ENCODE data around the gene AGMAT.

DNA sequence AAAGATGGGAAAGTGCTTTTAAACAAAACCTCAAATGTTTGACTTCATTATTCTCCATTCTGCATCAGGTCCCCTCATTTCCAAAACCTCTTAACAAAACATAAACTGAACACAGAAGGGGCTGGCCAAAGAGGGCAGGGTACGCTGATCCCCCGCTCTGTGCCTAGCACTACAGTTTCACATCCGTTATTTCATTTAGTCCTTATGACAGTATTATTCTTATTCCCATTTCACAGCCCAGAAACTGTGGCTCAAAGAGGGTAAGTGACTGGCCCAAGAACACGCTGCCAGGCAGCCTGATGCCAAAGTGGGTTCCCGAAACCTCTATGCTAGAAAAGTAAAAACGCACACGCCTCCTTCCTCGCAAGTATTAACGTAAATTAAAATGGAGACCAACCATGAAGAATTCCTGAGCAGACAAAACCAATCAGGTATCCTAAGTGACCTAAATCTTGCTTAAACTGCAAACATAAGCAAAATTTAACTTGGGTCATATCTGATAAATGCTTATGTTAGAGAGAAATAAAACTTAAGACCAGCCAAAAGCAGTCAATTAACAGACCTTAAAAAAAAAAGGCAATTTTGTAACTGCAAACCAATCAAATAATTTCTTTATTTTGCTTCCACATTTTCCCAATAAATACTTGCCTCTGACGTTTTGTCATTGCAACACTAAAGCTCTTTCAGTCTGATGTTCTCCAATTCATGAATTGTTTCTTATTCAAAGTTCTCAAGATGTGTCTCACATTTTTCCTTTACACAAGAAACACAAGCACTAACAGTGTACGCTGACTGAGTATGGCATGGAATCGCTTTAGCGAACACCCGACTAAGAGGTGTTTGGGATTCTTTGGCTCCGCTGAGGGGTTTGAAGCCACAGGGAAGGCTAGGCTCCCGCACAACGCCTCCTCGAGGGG is 61.5 kb downstream of the AGMAT start:
- TF ChIP-seq, protein P1, sequence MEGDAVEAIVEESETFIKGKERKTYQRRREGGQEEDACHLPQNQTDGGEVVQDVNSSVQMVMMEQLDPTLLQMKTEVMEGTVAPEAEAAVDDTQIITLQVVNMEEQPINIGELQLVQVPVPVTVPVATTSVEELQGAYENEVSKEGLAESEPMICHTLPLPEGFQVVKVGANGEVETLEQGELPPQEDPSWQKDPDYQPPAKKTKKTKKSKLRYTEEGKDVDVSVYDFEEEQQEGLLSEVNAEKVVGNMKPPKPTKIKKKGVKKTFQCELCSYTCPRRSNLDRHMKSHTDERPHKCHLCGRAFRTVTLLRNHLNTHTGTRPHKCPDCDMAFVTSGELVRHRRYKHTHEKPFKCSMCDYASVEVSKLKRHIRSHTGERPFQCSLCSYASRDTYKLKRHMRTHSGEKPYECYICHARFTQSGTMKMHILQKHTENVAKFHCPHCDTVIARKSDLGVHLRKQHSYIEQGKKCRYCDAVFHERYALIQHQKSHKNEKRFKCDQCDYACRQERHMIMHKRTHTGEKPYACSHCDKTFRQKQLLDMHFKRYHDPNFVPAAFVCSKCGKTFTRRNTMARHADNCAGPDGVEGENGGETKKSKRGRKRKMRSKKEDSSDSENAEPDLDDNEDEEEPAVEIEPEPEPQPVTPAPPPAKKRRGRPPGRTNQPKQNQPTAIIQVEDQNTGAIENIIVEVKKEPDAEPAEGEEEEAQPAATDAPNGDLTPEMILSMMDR (IDR thresholded peaks at IDR 0.05), result no peak
- no peak for TF ChIP-seq POLR2A (IDR thresholded peaks at IDR 0.05)

Data from testis (tissue), 2 donors.